ENCODE data around the gene ANKRD34C. TPM values are rescaled to one million over a fixed set of nuclear protein-coding genes. Genes with fewer than 3 reads are reported as not detected.

The ANKRD34C gene
- total RNA-seq = not detected

- Histone ChIP-seq H3K36me3 (no peaks in the 10 kb centered on the region), H3K4me3 (no peak within 1 kb of the TSS), H3K9me3 (no peaks in the 10 kb centered on the region), H3K27ac (no peak within 1 kb of the TSS), H3K27me3 (peaks cover 0 to 33% of the 10 kb centered on the region in 2 donors), H3K4me1 (no peaks in the 10 kb centered on the region)
- TF ChIP-seq POLR2A (IDR thresholded peaks at IDR 0.05) = no peak
- TF ChIP-seq CTCF (IDR thresholded peaks at IDR 0.05) = no peak
- intact Hi-C loops (cut with DNase I; ENCODE audit: low total_unique reads) = no loop called here
- no peak for DNase-seq
Observed at GRCh38 chr15:79282371-79283251, at the start of gene ANKRD34C. Gene ANKRD34C, plus strand, starts transcription at chr15:79282722. Its CDS starts 10,563 bp downstream, at chr15:79293285.

GRCh38 chr15:79233236-79233635 is 49.3 kb upstream of the ANKRD34C start:
- no peaks in the 10 kb centered on the region for H3K27me3 ChIP-seq
- TF ChIP-seq CTCF (IDR thresholded peaks at IDR 0.05) = no peak
- TF ChIP-seq POLR2A (IDR thresholded peaks at IDR 0.05) = no peak
- DNase-seq = no peak
- peaks cover 0 to 14% of the 10 kb centered on the region in 2 donors for H3K9me3 ChIP-seq
- H3K4me3 ChIP-seq = no peak overlapping the region
- H3K4me1 ChIP-seq = no peaks in the 10 kb centered on the region
- no peaks in the 10 kb centered on the region for H3K36me3 ChIP-seq
- intact Hi-C loops (cut with DNase I; ENCODE audit: low total_unique reads) = no loop called here
- no peak overlapping the region for H3K27ac ChIP-seq

GRCh38 chr15:79240036-79240435 is 42.5 kb upstream of the ANKRD34C start:
- no peak for TF ChIP-seq CTCF (IDR thresholded peaks at IDR 0.05)
- no peak for TF ChIP-seq POLR2A (IDR thresholded peaks at IDR 0.05)
- Histone ChIP-seq H3K27ac (no peak overlapping the region), H3K4me3 (no peak overlapping the region), H3K9me3 (no peaks in the 10 kb centered on the region), H3K4me1 (no peaks in the 10 kb centered on the region), H3K36me3 (no peaks in the 10 kb centered on the region), H3K27me3 (no peaks in the 10 kb centered on the region)
- intact Hi-C loops (cut with DNase I; ENCODE audit: low total_unique reads) = no loop called here
- DNase-seq = no peak

- DNase-seq = no peak
- Histone ChIP-seq H3K36me3 (no peaks in the 10 kb centered on the region), H3K4me1 (no peaks in the 10 kb centered on the region), H3K4me3 (no peak overlapping the region), H3K27me3 (no peaks in the 10 kb centered on the region), H3K27ac (no peak overlapping the region), H3K9me3 (no peaks in the 10 kb centered on the region)
- TF ChIP-seq POLR2A (IDR thresholded peaks at IDR 0.05) = no peak
- no peak for TF ChIP-seq CTCF (IDR thresholded peaks at IDR 0.05)
- intact Hi-C loops (cut with DNase I; ENCODE audit: low total_unique reads) = no loop called here
Observed at GRCh38 chr15:79243723-79244122, 38.8 kb upstream of the ANKRD34C start.

GRCh38 chr15:79244876-79245275 is 37.6 kb upstream of the ANKRD34C start:
- H3K9me3 ChIP-seq = no peaks in the 10 kb centered on the region
- TF ChIP-seq CTCF (IDR thresholded peaks at IDR 0.05) (no peak), POLR2A (IDR thresholded peaks at IDR 0.05) (no peak)
- no peak for DNase-seq
- no peaks in the 10 kb centered on the region for H3K4me1 ChIP-seq
- no peaks in the 10 kb centered on the region for H3K27me3 ChIP-seq
- intact Hi-C loops (cut with DNase I; ENCODE audit: low total_unique reads) = no loop called here
- H3K27ac ChIP-seq = no peak overlapping the region
- no peak overlapping the region for H3K4me3 ChIP-seq
- H3K36me3 ChIP-seq = no peaks in the 10 kb centered on the region

Data from uterus (tissue), 4 donors.